ENCODE results near the gene ZNF346. TPM values are rescaled to one million over a fixed set of nuclear protein-coding genes. Genes with fewer than 3 reads are reported as not detected.

ZNF346 gene
- polyA plus RNA-seq, 1 donor = 16.5 TPM

- DNase-seq = no peak
Observed at GRCh38 chr5:177095088-177095669, 72.7 kb downstream of the ZNF346 start.

DNA sequence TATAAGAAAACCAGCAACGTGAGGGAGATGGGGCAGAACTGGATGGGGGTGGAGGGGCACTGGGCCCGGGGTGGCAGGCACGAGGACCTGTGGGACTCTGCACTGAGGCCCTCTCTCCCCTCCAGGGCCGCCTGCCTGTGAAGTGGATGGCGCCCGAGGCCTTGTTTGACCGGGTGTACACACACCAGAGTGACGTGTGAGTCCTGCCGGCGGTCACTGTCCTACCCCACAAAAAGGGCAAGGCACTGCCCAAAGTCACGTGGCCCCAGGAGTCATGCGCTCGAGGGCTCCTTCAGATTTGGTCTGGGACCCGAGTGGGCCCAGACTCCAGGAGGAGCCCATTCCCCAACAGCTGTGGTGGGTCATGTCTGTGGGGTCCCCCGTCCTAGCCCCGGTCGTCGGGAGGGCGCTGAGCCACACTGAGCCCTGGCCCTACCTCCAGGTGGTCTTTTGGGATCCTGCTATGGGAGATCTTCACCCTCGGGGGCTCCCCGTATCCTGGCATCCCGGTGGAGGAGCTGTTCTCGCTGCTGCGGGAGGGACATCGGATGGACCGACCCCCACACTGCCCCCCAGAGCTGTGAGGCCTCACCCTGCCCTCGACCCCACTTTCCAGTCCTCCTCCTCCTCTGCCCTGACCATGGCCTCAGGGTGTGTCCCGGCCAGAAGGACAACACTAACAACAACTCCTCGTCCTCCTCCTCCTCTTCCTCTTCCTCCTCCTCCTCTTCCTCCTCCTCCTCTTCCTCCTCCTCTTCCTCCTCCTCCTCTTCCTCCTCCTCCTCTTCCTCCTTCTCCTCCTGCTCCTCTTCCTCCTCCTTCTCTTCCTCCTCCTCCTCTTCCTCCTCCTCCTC is 73.9 kb downstream of the ZNF346 start:
- no peak for DNase-seq

DNA sequence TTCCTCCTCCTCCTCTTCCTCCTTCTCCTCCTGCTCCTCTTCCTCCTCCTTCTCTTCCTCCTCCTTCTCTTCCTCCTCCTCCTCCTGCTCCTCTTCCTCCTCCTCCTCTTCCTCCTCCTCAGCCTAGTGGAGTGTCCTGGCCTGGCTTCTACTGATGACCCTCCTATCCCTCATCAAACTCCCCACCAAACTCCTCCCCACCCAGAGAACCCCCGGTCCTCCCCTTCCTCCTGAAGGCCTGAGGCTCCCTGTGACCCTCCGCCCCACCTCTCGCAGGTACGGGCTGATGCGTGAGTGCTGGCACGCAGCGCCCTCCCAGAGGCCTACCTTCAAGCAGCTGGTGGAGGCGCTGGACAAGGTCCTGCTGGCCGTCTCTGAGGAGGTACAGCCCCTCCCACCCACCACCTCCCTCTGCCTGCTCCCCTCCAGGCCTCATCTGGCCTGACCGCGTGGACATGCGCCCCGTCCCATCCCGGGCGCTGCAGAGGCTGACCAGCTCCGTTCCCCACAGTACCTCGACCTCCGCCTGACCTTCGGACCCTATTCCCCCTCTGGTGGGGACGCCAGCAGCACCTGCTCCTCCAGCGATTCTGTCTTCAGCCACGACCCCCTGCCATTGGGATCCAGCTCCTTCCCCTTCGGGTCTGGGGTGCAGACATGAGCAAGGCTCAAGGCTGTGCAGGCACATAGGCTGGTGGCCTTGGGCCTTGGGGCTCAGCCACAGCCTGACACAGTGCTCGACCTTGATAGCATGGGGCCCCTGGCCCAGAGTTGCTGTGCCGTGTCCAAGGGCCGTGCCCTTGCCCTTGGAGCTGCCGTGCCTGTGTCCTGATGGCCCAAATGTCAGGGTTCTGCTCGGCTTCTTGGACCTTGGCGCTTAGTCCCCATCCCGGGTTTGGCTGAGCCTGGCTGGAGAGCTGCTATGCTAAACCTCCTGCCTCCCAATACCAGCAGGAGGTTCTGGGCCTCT is 74.8 kb downstream of the ZNF346 start:
- no peak for DNase-seq

GRCh38 chr5:177098120-177098469 is 75.6 kb downstream of the ZNF346 start:
- DNase-seq = no peak

DNA sequence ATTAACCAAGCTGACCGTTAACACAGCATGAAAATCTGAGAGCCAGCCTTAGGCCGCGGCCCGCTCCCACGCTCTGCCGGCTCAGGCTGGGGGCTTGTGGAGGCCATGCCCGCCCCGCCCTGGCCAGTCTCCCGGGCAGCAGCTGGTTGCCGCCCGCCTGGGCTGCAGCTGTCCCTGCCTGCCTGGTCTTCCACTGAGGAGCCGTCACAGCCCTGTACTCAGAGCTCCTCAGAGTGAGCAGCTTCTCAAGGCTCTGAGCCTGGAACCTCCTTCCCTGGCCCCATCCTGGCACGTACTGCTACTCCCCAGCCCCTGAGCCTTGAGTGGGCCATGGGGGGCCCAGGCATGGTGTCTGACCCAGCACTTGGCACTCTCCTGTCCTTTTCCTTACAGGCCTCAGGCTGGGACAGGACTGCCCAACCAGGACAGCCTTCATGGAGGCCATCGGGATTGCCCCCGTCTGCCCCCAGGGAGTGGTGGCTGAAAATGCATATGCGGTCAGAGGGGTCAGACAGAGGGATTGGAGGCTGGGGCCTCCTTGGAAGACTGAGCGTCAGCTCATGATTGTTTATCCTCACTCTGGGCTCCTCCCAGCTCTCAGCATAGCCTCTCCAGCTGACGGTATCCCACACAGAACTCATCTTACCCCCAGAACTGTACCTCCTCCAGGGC is 76.1 kb downstream of the ZNF346 start:
- DNase-seq = peak; percentile 69

GRCh38 chr5:177099422-177100093 is 77.1 kb downstream of the ZNF346 start:
- DNase-seq = no peak

DNA sequence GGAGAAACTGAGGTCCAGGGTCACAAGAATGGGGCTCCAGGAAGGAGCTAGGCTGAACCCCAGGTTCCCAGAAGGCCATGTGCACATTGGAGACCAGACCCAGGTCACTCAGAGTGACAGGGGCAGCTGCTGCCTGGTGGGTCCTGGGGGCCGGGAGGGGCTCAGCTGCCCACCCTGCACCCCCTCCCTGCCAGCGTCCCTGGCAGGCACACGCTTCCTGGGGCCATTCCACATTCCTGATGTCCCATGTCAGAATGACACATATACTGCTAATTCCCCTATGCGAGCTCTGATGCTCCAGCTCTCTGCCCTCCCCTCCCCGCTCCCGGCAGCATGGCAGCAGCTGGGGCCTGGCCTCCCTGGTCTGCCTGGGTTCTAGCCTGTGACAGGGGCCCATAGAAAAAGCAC is 78.2 kb downstream of the ZNF346 start:
- DNase-seq = peak; percentile 71

GRCh38 chr5:177103523-177104253 is 81.2 kb downstream of the ZNF346 start:
- DNase-seq = no peak

- no peak for DNase-seq
Observed at GRCh38 chr5:177105691-177106476, 83.4 kb downstream of the ZNF346 start.

DNA sequence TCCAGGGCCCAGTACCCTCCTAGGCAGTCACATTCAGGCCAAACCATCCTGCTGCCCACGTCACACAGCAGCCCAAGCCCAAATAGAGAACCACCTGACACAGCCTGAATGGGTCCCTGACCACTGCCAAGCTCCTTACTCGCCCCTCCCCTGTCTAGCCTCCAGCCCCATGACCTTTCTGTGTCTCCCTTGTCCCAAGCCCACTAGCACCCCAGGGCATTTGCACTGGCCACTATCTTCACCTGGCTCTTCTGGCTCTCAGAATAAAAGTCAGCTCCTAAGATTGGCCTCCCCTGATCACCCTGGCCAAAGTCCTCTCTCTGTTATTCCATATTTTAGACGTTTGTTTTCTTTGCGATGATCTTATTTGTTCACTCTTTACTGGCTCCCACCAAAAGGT is 84.7 kb downstream of the ZNF346 start:
- no peak for DNase-seq

- DNase-seq = peak; percentile 66
Observed at GRCh38 chr5:177109810-177110209, 87.3 kb downstream of the ZNF346 start.

DNA sequence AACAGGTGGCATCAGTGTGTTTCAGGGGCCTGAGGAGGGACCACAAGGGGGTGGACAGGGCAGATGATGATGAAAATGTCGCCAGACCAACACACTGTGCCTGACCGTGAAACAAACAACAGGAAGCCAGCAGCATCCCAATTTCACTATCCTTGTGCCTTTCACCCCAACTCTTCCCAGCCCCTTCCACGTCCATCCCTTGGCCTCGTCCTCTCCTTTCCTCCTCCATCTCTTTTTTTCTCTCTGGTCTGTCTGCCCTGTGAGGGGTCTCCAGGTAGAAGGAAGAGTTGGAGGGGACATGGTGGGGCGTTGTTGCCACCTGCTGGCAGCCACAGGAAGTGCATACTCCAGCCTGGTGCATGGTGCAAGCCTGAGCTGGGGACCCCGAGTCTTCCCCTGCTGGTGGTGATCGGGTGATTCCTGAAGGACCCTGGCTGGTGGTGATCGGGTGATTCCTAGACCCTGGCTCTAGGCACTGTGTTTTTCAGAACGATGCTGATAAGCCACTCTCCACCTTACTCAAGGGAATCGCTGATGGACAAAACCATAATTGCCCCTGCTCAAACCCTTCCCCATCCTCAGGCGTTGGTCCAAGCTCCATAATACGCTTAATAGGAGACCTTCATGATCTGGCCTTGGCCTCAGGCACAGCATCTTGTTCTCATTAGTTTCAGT is 89.4 kb downstream of the ZNF346 start:
- DNase-seq = no peak

GRCh38 chr5:177112589-177113220 is 90.2 kb downstream of the ZNF346 start:
- no peak for DNase-seq

DNA sequence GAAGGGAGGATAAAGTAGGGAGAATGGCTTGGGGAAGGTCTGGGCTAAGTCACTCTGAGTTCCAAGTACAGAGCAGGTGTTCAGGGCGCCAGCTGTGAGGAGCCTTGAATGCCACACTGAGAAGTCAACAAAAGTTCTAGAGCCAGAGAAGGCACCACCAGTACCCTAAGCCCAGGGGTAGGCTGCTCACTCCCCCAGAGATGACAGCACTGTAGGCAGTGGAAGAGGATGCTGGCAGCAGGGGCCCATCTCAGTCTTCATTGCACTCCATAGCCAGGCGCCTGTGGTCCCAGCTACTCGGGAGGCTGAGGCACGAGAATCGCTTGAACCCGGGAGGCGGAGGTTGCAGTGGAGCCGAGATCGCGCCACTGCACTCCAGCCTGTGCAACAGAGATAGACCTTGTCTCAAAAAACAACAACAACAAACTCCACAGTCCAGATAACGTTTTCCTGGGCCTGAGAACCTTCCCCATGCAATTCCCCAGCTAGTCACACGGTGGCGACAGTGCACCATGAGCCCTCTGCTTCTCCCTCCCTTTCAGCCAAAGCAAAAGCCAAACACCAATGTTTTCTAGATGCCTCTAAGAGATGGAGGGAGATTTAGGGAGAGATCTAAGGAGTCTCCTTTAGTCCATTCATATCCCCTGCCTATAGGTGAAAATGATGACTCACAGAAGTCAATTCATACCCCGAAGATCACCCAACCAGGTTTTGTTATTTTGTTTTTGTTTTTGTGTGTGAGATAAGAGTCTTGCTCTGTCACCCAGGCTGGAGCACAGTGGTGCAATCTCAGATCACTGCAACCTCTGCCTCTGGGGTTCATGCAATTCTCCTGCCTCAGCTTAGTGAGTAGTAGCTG is 91.3 kb downstream of the ZNF346 start:
- DNase-seq = peak; percentile 86

DNA sequence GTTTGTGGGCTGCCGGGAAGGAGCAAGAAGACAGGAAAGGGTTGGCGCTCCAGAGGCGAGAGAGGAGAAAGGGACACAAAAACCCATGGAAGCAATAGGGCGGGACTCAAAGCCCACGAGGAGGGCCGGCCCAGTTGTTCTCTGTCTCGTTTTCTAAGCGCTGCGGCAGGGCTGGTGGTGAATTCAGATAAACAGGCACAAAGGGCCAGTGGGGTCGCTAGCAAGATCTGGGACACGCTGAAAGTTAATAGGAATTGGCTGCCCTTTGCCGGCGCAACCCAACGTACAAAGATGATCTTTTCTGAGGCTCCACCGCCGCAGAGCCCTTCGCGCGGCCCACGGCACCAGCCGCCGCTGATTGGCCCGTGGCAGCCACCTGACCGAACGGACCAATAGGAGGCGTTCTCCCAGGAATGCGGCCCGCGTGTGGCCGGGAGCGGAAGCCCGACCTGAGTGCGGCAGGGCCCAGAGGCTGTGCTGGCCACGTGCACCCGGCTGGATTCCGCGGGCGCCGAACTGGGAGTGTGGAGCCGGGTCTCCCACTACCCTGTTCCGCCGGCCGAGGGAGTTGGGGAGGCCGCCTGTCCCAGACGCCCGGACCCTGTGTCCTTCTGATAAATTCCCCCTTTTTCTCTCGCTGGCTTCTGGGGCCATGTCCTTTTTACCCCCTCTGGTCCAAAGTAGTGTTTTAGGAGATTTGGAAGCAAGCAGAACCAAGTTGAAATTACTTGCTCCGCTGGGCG is 94.3 kb downstream of the ZNF346 start:
- DNase-seq = peak; percentile 86

- no peak for DNase-seq
Observed at GRCh38 chr5:177117441-177118045, 95.0 kb downstream of the ZNF346 start.

- no peak for DNase-seq
Observed at GRCh38 chr5:177122566-177122965, 100.1 kb downstream of the ZNF346 start.
